ENCODE results near the gene GDPD4.

The GDPD4 gene

DNA sequence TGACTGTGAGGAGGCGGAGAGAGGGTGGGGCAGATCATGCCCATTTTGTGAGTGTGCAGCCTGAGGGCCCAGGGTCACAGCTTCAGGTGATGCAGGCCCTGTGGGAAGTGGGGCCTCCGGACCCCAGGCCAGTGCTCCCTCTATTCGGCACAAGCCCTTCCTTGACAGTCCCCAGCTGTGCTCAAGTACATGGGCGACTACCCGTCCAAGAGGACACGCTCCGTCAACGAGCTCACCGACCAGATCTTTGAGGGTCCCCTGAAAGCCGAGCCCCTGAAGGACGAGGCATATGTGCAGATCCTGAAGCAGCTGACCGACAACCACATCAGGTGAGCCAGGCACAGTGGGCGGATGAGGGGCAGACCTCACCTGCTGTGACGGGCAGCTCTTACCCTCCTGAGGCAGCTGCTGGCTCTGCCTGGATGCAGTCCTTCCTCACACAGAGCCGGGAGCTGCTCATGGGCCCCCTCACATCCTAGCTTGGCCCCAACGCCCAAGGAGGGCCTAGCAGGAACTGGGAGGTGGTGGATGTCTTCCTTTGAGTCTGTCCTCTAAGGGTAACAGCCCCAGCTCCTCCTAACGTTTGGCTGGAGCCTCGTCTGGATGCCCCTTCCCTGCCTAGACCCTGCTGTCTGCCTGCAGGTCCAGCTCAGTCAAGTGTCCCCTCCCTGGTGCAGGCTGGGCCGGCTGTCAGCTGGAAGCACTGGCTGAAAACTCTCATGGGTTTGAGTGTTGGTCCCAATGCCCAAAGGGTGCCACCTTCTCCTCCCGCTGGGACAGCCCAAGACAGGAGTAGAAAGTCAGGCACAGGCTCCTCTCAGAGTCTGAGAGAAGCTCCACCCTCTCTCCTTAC lies 97.4 kb downstream of the GDPD4 start:
- peak; percentile 9 for DNase-seq

DNA sequence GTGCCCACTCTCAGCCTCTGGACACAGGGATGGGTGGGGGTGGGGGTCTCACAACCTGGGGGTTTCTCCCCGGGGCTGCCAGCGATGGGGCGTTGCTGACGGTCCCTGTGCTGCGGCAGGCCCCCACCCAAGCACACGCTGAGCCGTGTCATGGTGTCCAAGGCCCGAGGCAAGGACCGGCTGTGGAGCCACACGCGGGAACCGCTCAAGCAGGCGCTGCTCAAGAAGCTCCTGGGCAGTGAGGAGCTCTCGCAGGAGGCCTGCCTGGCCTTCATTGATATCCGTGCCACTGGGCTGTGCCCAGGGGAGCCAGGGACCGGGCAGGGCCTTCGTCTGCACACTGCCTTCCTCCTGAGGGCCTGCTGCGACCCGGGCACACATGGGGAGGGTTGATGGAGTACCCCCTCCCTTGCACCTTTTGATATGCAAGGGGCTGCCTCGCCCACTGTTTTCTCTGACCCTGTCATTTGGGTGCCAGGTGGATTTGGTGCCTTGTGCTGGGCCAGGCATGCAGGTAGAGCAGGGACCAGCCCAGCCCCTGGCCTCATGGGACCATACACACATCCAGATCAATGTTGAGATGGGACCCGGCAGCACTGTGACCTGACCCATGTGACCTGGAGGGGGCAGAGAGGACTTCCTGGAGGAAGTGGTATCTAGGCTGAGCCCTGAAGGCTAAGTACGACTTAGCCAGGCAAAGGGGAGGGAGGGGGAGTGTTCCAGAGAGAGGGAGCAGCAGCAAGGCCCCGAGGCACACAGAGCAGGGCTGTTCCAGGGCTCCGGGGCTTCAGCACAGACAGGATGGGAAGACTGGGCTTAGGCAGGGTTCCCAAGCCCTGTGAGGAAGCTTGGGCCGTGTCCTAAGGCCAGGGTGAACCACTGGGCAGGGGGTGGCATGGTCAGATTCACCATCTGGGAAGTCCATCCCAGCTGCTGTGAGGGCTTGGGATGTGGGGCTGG lies 98.3 kb downstream of the GDPD4 start:
- peak; percentile 11 for DNase-seq

DNA sequence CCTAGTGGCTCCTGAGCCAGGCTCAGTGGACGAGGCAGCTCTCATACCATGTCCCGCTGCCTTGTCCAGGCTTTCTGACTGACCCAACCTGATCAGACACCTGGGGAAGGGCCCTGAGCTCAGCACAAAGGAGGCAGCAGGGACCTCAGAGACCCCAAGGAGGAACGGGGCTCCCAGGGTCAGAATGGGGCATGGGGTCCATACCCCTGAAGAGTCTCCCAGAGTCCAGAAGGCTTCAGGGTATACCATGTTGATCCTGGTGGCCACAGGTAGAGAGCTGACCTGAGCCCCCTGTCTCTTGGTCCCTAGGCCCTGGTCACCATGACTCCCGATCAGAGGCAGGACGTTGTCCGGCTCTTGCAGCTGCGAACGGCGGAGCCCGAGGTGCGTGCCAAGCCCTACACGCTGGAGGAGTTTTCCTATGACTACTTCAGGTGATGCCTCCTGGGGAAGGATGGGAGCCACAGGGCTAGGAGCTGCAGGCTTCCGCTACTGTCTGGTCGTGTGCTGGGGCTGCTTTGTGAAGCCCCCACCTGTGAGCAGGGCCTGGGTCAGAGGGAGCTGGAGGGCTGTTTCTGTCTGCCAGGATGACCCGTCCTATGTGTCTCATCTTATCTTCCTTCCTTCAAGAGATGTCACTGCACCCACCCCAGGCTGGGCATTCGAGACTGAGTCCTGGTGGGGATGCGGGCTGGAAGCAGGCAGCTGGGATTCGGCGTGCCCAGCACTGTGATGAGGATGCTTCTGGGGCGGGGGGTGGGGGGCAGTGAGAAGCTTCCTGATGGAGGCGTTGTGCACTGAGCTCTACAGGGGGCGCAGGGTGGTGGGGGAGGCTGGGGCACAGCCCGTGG lies 99.3 kb downstream of the GDPD4 start:
- peak; percentile 8 for DNase-seq

DNA sequence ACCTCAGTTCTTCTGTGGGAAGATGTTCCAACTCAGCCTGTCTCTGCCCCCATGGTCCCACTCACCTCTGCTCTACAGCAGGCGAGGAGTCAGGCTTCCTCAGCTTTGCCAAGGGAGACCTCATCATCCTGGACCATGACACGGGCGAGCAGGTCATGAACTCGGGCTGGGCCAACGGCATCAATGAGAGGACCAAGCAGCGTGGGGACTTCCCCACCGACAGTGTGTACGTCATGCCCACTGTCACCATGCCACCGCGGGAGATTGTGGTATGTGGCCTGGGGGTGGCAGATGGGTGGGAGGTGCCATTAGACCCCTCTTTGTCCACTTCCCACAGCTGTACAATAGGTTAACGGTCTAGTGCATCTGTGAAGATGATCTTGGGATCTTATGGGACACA lies 100.1 kb downstream of the GDPD4 start:
- peak; percentile 8 for DNase-seq

DNA sequence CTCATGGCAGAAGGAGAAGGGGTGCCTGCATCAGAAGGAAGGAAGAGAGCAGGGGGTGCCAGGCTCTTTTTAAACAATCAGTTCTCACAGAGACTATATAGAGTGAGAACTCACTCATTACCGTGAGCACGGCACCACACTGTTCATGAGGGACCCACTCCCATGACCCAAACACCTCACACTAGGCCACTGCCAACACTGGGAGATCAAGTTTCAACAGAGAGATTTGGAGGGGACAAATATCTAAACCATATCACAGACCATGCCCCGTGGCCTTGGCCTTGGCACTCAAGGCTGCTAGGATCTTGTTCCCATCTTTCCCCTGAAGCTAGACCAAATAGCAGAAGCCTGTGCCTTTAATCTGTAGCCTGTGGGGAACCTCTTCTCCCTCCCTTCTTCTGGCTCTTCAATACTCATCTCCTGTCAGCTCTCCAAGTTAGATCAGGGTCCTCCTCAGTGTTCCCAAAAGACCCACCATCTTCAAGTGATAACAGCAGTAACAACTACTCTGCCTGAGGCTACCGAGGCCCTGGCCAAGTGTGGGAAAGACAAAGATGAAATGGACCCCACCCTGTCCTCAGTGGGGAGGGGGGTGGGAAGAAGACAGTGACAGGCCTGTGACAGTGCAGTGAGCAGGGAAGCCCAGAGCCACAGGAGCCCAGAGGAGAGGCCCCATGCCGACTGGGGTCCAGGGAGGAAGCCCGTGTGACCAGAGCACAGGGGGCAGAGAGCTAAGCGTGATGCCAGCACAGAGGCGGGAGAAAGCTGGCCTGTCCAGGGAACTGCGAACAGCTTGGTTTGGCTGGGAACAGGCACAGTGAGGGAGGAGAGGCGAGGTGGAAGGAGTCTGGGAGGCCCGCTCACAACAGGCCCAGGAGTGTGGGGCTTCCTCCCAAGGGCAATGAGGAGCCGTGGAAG lies 100.9 kb downstream of the GDPD4 start:
- DNase-seq: peak; percentile 9

DNA sequence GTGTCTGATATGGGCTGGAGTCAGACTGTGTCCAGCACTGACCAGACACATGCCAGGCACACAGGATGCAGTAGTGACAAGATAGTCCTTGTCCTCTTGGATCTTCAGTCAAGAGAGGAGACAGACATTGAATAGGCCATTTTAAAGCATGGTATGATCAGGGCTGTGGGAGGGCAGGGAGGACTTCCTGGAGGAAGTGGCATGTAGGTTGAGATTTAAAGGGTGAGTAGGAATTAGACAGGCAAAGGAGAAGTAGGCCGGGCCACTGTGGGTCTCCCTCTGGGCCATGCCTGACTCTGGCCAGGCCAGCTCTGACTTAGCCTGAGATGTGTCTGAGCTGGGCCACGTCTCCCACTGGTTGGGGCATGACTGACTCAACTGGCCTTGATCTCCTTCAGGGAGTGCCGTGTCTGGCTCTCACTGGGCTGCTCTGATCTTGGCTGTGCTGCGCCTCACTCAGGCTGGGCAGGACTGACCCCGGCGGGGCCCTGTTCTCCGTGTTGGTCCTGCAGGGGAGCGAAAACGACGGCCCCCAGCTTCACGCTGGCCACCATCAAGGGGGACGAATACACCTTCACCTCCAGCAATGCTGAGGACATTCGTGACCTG lies 102.2 kb downstream of the GDPD4 start:
- peak; percentile 11 for DNase-seq

DNA sequence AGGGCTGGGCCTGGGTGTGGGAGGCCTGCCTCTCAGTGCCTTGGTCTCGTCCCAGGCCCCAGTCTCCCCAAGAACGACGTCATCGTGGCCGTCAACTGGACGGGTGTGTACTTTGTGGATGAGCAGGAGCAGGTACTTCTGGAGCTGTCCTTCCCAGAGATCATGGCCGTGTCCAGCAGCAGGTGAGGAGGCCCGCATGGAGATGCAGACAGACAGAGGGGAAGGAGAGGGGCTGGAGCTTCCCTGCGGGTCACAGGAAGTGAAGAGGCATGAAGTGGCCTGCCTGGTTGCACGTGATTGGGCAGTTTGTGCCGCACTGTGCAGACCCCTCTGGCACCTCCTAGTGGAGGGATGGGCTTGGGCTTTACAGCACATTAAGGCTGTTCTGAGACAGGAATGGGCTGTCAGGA lies 103.0 kb downstream of the GDPD4 start:
- peak; percentile 17 for DNase-seq

DNA sequence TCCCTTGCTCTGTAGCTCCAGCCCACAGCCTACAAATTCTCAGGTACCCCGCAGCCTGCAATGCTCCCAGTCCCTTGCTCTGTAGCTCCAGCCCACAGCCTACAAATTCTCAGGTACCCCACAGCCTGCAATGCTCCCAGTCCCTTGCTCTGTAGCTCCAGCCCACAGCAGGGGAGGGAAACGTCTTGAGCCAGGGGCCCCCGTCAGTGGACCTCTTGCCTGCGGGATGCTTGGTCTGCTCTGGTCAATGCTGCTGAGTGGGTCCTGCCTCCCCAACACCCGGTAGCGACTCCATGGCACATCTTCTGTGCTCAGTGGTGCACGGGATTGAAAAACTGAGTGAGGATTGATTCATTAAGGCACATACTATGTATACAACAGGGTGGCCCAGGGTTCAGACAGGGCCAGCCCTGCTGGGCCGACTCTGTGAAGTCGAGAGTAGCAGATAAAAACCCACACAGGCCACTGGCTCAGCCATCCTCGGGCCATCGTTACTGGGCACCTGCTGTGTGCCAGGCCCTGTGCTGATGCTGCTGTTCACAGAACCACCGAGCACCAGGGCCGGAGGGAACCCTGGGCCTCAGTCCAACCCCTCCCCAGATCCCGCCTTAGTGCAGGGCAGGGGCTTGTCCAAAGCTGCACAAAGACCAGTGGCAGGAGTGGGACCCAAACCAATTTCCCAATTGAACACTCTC lies 103.7 kb downstream of the GDPD4 start:
- DNase-seq: peak; percentile 7

DNA sequence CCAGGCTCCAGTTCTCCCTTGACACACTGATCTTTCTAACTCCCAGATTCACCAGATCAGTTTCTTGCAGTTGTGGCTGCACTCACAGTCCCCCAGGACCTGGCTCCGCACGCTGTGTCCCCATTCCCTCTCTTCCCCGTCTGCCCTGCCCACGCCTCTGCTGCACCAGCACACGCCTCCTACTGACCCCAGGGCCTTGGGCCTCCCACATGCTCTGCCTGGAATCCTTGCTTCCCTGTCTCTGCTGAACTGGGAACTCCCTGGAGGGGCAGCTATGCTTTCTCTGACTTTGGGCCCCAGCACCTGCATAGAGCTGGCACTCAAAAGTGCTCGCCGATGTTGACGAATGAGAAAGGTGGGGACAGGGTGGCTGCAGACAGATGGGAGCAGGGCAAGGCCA lies 104.5 kb downstream of the GDPD4 start:
- DNase-seq: no peak

DNA sequence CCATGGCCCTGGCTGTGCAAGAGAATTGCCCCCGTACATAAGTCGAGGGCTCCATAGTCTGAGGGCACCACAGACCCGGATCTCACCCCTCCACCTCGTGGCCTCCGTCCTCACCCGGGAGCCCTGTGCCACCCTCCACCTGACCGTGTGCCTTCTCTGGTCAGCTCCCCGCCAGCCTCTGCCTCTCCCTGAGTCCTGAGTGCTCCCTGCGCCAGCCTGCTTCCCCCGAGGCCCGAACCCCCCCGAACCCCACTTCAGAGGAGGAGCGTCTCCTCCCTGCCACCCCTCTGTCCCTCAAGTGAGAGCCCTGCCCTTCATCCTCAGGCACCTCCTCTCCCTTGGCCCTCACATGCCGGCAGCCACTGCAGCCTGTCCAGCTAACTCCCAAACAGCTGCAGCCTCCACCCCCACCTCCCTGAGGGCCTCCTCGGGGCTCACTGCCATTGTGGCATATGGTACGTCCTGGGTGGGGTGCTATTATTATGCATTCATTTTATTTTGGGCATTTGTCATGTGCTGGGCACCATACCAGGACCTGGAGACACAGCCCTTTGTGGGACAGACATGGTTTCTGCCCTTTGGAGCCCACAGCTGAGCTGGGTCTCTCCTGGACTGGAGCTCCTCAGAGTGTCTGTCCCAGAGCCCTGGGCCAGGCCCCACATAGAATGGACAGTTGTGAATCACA lies 106.3 kb downstream of the GDPD4 start:
- DNase-seq: no peak

DNA sequence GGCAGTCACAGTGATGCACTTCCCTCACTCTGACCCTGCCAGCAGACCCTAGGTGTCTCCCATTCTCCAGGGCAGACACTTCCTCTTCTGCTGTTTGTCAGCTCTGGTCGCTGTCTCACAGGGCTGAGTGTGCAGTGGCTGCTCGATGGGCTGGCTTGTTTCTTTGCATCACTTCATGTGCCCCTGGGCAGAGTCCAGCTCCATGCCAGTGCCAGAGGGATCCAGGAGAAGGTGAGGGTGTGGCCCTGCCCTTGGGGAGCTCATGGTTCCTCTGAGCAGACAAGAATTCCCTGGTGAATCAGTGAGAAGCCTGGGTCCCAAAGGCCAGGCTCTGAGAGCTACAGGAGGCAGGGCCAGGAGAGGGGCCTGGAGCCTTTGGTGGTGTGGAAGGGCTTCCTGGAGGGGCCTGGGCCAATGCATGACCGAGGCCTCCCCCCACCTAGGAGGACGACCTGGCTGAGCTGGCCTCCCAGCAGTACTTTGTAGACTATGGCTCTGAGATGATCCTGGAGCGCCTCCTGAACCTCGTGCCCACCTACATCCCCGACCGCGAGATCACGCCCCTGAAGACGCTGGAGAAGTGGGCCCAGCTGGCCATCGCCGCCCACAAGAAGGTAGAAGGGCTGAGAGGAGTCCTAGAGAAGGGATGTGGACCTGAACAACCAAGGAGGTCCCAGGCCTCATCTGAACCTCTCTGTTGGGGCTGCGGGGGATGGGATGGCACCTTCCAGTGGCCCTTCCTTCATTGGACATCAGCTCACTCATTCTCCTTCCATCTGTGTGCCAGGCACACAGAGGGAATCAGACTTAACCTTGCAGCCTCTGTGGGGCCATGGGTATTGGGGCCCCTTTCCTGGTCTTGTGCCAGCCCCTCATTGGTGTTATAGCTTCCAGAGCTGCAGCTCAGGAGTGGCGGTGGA lies 107.3 kb downstream of the GDPD4 start:
- no peak for DNase-seq

DNA sequence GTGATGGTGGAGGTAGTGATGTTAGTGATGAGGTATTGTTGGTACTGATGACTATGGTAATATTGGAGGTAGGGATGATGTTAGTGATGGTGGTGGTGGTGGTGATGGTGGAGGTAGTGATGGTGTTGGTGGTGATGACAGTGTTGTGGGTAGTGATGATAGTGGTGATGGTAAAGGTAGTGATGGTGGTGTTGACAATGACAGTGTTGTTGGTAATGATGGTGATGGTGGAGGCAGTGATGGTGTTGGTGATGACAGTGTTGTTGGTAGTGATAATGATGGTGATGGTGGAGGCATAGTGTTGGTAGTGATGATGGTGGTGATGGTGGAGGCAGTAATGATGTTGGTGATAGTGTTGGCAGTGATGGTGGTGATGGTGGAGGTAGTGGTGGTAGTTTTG lies 108.3 kb downstream of the GDPD4 start:
- no peak for DNase-seq

DNA sequence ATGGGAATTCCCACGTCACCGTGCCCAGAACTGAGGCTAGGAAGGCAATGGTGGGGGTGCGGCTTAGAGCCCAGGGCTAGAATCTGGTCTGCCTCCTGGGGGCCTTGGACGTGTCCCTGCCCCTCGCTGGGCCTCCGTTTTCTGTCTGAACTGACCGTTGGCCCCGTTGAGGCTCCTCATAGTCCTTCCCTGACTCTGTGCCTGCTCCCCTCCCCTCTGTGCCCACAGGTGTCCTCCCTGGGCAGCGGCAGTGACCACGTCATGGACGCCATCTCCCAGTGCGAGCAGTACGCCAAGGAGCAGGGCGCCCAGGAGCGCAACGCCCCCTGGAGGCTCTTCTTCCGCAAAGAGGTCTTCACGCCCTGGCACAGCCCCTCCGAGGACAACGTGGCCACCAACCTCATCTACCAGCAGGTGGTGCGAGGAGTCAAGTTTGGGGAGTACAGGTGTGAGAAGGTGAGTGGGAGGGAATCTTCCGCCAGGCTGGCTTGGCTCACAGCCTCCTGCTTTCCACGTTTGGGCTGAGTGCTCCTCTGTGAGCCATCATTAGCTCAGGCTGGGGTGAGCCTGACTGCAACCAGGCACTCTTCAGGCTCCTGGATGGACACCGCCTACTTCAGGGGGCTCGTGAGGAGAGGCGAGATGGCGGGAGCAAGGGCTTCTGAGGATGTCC lies 109.5 kb downstream of the GDPD4 start:
- peak; percentile 49 for DNase-seq

DNA sequence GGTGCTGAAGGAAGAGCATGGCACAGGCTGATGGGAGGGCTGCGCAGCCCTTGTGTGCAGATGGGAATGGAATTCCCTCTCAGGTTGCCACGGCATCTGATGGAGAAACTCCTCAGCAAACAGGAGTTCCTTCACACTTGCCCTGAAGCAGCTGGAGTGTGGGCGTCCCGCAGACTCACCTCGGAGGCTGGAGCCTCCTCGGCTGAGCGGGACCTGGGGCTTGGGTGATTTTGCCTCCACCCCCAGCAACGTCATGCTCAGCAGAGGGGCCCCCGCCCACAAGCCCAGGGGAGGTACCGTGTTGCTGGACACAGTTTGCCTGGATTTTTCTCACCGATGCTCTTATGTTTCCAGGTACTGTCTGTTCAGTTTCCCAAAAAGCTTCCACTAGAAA lies 110.1 kb downstream of the GDPD4 start:
- no peak for DNase-seq

DNA sequence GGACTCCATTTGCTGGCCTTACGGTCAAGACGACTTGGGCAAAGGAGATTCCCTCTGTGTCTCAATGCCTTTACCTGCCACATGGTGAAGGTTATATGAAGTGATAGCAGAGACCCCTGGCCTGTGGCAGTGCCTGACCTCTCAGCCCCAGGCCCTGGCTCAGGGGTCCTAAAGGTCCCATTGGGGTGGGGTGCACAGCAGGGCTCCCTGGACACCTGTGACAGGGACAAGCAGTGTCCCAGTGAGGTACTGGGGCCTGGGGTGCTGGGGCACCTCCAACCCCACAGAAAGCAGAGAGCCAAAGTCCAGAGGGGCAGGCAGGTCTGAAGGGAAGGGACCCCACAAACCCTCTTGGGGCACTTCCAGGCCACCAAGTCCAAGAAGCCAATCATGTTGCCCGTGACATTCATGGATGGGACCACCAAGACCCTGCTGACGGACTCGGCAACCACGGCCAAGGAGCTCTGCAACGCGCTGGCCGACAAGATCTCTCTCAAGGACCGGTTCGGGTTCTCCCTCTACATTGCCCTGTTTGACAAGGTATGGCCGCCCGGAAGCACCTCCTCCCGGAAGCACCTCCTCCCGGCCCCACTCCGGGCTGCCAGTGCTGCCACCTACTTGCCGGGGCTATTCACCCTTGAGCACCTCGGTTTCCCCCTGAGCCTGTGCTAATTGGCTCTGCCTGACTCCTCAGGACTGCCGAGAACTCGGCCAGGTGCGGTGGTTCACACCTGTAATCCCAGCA lies 111.0 kb downstream of the GDPD4 start:
- no peak for DNase-seq

DNA sequence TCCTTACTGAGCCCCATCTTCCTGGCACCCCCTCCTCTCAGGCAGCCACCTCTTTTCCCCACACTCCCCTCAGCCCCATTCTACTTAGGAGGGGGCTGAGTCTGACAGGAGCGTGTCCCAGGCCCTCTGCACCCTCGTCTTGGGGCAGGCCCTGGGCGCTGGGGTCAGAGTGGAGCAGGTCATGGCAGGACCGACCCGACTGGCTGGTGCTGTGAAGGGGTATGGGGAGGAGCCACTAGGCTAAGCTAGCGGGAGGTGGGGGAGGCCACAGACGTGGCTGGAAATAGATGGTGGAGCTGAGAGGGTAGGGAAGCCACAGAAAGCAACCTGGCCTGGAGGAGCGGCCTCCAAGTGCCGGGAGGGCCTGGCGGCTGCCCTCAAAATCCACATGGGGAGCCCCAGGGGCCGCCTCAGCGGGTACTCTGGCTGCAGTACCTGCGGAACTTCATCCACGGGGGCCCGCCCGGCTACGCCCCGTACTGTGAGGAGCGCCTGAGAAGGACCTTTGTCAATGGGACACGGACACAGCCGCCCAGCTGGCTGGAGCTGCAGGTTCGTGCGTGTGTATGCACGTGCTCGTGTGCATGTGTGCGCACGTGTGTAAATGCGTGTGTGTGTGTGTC lies 111.8 kb downstream of the GDPD4 start:
- no peak for DNase-seq

Measured in activated T-cell treated with anti-CD3 and anti-CD28 coated beads, Interleukin-2, amount 50 U/mL, for 1 hour (primary cell).